ENCODE results near the gene DLGAP1.

The DLGAP1 gene

GRCh38 chr18:3663870-3664512 is 791.1 kb downstream of the DLGAP1 start:
- Histone ChIP-seq H3K27ac (no peak overlapping the region), H3K4me3 (ENCODE audit: low read depth, low read length) (no peak overlapping the region), H3K36me3 (no peaks in the 10 kb centered on the region), H3K9me3 (ENCODE audit: severe bottlenecking) (peaks cover 18% of the 10 kb centered on the region), H3K27me3 (ENCODE audit: insufficient read depth, low read depth, severe bottlenecking) (no peaks in the 10 kb centered on the region)
- TF ChIP-seq, protein P1, sequence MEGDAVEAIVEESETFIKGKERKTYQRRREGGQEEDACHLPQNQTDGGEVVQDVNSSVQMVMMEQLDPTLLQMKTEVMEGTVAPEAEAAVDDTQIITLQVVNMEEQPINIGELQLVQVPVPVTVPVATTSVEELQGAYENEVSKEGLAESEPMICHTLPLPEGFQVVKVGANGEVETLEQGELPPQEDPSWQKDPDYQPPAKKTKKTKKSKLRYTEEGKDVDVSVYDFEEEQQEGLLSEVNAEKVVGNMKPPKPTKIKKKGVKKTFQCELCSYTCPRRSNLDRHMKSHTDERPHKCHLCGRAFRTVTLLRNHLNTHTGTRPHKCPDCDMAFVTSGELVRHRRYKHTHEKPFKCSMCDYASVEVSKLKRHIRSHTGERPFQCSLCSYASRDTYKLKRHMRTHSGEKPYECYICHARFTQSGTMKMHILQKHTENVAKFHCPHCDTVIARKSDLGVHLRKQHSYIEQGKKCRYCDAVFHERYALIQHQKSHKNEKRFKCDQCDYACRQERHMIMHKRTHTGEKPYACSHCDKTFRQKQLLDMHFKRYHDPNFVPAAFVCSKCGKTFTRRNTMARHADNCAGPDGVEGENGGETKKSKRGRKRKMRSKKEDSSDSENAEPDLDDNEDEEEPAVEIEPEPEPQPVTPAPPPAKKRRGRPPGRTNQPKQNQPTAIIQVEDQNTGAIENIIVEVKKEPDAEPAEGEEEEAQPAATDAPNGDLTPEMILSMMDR (IDR thresholded peaks at IDR 0.05; ENCODE audit: low read depth, low read length) = no peak
- DNase-seq = no peak

GRCh38 chr18:3661989-3662388 is 793.1 kb downstream of the DLGAP1 start:
- DNase-seq = no peak
- H3K4me3 ChIP-seq (ENCODE audit: low read depth, low read length) = no peak overlapping the region
- H3K27ac ChIP-seq = no peak overlapping the region
- TF ChIP-seq, protein P1 (IDR thresholded peaks at IDR 0.05; ENCODE audit: low read depth, low read length) = no peak
- no peaks in the 10 kb centered on the region for H3K27me3 ChIP-seq (ENCODE audit: insufficient read depth, low read depth, severe bottlenecking)
- H3K36me3 ChIP-seq = no peaks in the 10 kb centered on the region
- peaks cover 18% of the 10 kb centered on the region for H3K9me3 ChIP-seq (ENCODE audit: severe bottlenecking)

- peaks cover 18% of the 10 kb centered on the region for H3K9me3 ChIP-seq (ENCODE audit: severe bottlenecking)
- DNase-seq = no peak
- no peaks in the 10 kb centered on the region for H3K27me3 ChIP-seq (ENCODE audit: insufficient read depth, low read depth, severe bottlenecking)
- no peaks in the 10 kb centered on the region for H3K36me3 ChIP-seq
- no peak overlapping the region for H3K4me3 ChIP-seq (ENCODE audit: low read depth, low read length)
- no peak overlapping the region for H3K27ac ChIP-seq
- TF ChIP-seq, protein P1 (IDR thresholded peaks at IDR 0.05; ENCODE audit: low read depth, low read length) = no peak
Measured at GRCh38 chr18:3660739-3661515, 794.2 kb downstream of the DLGAP1 start.

DNA sequence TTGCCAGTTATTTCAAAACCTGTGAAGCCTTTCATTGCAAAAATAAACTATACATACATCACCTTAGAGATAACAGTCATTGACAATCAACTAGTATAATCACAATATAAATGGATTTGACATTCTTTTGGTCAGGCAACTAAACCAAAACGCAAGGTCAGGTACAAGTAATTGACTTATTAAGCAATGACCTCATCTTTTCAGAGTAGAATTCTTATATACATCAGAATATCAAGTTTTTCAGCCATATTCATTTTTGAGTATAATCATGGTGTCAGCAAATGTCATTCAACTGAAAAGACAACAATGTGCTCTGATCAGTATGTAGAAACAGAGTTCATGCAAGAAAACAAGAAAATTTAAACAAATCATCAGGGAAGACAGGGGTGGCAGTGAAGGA is 796.6 kb downstream of the DLGAP1 start:
- no peak for DNase-seq
- TF ChIP-seq, protein P1 (IDR thresholded peaks at IDR 0.05; ENCODE audit: low read depth, low read length) = no peak
- Histone ChIP-seq H3K9me3 (ENCODE audit: severe bottlenecking) (peaks cover 13% of the 10 kb centered on the region), H3K36me3 (no peaks in the 10 kb centered on the region), H3K27ac (no peak overlapping the region), H3K27me3 (ENCODE audit: insufficient read depth, low read depth, severe bottlenecking) (no peaks in the 10 kb centered on the region), H3K4me3 (ENCODE audit: low read depth, low read length) (no peak overlapping the region)

DNA sequence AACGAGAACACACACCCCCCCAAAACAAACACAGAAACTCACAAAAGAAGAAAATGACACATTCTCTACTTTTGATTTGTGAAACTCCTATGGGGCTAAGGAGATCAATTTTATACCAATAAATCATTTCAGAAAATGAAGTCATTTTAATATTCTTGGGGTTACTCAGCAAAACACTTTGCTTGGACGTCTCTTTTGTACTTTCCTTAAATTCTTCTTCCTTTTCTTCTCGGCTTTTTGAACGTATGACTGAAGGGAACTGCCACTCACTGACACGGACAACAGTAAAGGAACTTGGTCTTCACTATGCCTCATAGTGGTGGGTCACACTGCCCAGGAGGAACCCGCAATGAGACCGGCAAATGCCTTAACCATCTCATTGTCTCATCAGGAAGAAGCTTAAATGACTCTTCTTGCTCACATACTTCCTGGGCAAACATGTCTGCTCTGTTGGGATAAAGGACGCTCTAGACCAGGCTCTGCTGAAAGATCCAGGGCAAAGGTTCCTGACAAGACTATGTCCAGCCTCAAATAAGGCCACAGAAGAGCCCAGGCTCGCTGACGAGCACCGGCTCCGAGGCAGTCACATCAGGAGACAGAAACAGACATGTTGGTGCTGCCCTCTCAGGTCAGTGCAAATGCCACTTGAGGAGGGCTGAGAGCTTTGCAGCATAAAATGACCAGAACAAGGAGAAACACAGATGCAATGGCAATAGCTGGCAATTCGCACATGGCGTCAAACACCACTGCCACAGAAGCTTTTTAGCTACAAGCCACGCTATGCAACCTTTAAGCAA is 799.7 kb downstream of the DLGAP1 start:
- H3K36me3 ChIP-seq = no peaks in the 10 kb centered on the region
- no peaks in the 10 kb centered on the region for H3K27me3 ChIP-seq (ENCODE audit: insufficient read depth, low read depth, severe bottlenecking)
- no peak overlapping the region for H3K27ac ChIP-seq
- no peaks in the 10 kb centered on the region for H3K9me3 ChIP-seq (ENCODE audit: severe bottlenecking)
- DNase-seq = no peak
- no peak overlapping the region for H3K4me3 ChIP-seq (ENCODE audit: low read depth, low read length)
- TF ChIP-seq, protein P1 (IDR thresholded peaks at IDR 0.05; ENCODE audit: low read depth, low read length) = no peak

Data from WERI-Rb-1 (cell line).